Renal cortical epithelial cell (primary cell): ENCODE measurements around the gene KRTAP10-8. TPM values are rescaled to one million over a fixed set of nuclear protein-coding genes. Genes with fewer than 3 reads are reported as not detected.
A peak's percentile ranks its signal among the peaks of the same experiment; 100 is the strongest.
"Not testable (repeated sequence)": the region's sequence is repeated elsewhere in the genome, so short reads cannot be mapped to it uniquely, and the experiment has no call there.

Source experiments
- DNase-seq: peaks from one replicate; pipeline ENCODE4 v3.0.0-alpha.2; 2011; ENCODE audit warnings: low read depth
- total RNA-seq: library from RNA; depleted of rRNA; stranded (reverse); fragments of >200 nt; gene quantifications from 2 replicates; pipeline ENCODE4 v1.2.3, GENCODE V29; 2014

Gene KRTAP10-8
- total RNA-seq, 1 donor from 2014 or later = not detected

- DNase-seq = no peak
Observed at GRCh38 chr21:44618504-44618903, 6.6 kb downstream of the KRTAP10-8 start.

DNA sequence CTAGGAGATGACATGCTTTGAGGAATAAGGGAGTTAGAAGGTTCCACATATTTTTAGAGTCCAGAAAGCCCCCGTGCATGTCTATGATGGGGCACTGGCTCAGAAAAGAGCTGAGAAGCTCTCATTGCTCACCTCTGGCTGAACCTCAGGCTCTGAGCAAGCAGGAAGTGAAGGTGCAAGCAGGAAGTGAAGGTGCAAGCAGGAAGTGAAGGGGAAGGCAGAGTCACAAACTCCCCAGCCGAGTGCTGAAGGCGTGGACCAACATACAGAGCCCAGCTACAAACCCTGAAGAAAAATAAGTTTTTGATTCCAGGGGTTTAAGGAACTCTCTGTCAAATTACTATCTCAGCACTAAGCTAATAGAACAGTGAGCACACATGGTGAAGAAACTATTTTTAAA lies 7.0 kb downstream of the KRTAP10-8 start:
- no peak for DNase-seq

GRCh38 chr21:44619886-44620285 lies 8.0 kb downstream of the KRTAP10-8 start:
- DNase-seq = no peak

GRCh38 chr21:44623575-44623974 lies 11.7 kb downstream of the KRTAP10-8 start:
- peak; percentile 0 for DNase-seq

- no peak for DNase-seq
Observed at GRCh38 chr21:44625756-44626155, 13.9 kb downstream of the KRTAP10-8 start.

DNA sequence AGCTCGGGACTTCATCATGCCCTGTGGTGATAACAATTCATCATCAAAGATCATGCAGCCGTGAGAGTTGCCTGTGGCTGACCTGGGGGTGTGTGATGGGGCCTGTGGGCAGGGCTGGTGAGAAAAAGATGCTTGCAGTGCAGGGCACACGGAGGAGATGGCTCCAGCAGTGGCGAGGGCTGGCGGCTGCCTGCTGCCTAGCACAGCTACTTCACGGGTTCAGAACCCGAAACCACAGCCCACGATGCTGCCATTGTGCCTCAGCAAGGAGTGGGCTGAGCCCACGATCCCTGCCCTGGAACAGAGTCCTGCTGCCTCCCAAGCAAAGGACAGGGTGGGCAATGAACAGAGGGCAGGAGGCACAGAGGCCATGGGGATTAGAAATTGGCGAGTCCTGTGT lies 14.4 kb downstream of the KRTAP10-8 start:
- no peak for DNase-seq

DNA sequence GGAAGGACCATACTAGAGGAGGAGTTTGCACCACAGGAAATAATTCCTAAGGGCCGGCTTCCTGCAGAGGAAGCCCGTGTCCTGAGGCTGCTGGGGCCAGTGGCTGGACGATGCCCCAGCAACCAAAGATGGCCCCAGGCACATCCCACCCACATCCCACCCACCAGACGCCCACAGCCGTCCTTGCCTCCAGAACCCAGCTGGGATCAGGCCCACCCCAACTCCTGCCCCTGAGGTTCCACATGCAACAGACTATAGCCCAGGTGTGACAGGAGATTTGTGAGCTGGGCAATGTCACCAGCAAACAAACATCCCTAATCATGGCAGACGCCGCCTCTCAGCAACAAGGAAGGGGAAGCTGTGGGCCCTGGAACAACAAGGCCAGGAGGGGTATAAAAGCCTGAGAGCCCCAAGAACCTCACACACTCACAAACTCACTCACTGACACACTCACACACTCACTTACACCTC lies 14.8 kb downstream of the KRTAP10-8 start, which contains the start of gene KRTAP10-9:
TSS of gene KRTAP10-9 (plus strand) at position 421 of the 471 bp plus-strand sequence. CDS start 79 bp downstream, outside the sequence.
- DNase-seq = no peak

- DNase-seq = not testable (repeated sequence)
Observed at GRCh38 chr21:44627181-44627822, 15.4 kb downstream of the KRTAP10-8 start.

- DNase-seq = not testable (repeated sequence)
Observed at GRCh38 chr21:44627831-44628233, 16.0 kb downstream of the KRTAP10-8 start.

DNA sequence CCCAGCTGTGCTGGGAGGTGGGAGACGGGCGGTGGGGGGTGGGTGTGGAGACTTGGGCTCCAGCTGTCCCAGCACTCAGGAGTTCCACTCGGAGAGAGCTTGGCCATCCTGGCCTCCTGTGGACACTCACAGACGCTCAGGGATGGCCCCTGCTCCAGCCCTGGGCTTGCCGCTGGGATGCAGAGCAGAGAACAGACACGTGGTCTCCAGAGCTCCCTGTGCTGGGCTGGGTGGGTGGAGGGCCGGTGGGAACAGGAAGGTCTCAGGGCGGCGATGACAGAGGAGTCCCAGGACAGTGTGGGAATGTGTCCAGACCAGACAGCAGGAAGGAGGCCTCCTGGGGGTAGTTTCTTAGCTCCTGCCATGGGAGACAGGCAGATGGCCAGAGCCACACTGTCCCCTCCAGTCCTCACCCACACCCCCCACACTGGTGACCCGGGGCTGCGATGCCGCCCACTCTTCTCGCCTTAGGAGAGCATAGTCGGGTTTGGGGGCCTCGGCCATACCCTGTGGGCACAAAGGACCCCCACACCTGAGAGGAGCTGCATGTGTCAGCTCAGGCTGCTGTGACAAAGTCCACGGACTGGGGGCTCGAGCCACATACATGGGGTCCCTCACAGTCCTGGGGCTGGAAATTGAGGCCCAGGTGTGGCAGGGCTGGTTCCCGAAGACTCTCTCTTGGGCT lies 17.0 kb downstream of the KRTAP10-8 start:
- DNase-seq = no peak

DNA sequence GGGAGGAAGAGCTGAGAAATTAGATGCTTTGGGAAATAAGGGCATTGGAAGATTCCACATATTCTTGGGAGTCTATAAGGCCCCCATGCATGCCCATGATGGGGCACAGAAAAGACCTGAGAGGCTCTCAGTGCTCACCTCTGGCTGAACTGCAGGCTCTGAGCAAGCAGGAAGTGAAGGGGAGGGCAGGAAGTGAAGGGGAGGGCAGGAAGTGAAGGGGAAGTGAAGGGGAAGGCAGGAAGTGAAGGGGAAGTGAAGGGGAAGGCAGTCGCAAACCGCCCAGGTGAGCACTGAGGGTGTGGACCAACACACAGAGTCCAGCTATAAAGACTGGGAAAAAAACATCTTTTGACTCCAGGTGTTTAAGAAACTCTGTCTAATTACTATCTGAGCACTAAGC lies 18.6 kb downstream of the KRTAP10-8 start:
- DNase-seq = no peak

DNA sequence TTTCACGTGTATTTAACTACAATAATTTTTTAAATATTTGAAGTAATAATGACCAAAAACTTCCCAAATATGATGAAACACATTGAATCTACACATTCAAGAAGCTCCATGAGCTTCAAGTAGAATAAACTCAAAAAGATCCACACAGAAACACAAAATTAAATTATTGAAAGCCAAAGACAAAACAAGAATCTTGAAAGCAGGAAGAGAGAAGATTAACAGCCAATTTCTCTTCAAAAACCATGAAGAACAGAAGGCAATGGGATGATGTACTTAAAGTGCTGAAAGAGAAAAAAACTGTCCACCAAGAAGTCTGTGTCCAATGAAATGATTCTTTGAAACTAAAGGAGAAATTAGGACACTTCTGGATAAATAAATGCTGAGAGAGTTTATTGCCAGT lies 20.2 kb downstream of the KRTAP10-8 start:
- DNase-seq = no peak

DNA sequence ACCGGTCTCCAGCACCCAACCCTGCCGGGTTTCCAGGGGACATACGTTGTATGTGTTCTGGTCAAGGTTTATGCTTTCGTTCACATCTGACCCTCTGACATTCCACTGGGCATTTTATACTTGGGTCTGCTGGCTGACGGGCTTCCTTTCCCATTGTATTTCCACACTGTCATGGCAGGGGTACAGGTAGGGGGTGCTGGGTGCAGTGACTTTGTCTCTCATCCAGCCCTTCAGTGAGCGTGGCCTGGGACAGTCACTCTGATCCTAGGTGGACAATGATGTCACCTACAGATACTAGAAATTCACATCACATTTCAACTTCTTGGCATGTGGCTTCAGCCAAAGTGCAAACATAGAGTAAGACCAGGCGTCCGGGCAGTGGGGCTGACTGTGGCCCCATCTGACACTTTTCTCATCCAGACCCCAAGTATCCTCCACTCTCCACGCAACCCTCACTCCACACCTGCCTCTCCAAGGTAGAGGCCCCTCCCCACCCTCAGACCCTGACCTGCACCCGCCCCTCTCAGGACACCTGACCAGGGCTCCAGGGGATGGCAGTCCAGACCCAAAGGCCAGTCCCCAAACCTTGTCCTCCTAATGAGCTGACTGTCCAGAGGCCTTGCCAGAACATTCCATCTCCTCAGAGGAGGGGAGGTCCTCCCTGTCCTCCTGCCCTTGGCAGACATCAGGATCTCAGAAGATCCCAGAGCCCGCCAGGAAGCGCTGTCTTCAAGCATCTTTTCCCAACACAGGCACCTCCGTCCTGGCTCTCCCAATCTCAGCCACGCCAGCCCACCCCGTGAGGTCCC lies 24.5 kb downstream of the KRTAP10-8 start:
- DNase-seq = no peak

DNA sequence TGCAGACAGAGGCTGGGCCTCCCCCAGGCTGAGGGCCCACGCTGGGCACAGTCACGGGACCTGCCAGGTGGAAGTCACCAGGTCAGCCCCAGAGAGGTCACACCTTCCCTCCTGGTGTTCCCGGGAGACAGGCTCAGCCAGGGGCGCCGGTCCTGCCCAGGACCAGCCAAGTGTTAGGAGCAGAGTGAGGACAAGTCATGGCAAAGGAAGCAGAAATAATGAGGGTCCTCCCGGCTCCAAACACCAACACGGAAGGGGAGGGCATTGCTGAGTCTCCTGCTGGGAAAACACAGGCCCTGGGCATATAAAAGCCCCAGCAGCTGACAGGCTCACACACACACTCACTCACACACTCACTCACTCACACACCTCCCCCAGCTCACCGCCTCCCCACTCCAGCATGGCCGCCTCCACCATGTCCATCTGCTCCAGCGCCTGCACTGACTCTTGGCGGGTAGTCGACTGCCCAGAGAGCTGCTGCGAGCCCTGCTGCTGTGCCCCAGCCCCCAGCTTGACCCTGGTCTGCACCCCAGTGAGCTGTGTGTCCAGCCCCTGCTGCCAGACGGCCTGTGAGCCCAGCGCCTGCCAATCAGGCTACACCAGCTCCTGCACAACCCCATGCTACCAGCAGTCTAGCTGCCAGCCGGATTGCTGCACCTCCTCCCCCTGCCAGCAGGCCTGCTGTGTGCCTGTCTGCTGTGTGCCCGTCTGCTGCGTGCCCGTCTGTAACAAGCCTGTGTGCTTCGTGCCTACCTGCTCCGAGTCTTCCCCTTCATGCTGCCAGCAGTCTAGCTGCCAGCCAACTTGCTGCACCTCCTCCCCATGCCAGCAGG lies 25.4 kb downstream of the KRTAP10-8 start, which contains the start of gene KRTAP10-10:
TSS of gene KRTAP10-10 (plus strand) at position 339 of the 833 bp plus-strand sequence. CDS start at position 401, 62 bp downstream.
- no peak for DNase-seq

DNA sequence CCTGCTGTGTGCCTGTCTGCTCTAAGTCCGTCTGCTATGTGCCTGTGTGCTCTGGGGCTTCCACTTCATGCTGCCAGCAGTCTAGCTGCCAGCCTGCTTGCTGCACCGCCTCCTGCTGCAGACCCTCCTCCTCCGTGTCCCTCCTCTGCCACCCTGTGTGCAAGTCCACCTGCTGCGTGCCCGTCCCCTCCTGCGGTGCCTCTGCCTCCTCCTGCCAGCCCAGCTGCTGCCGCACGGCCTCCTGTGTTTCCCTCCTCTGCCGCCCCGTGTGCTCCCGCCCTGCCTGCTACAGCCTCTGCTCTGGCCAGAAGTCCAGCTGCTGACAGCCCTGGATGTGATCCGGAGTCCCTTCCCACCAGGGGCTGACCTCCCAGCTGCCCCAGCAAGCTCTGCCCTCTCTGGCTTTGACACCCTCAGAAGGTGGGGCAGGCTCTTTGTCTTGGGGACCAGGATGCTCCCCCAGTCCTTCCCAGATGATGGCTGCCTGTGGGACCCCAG lies 26.0 kb downstream of the KRTAP10-8 start:
- DNase-seq = not testable (repeated sequence)

- DNase-seq = not testable (repeated sequence)
Observed at GRCh38 chr21:44638506-44639330, 26.8 kb downstream of the KRTAP10-8 start.

DNA sequence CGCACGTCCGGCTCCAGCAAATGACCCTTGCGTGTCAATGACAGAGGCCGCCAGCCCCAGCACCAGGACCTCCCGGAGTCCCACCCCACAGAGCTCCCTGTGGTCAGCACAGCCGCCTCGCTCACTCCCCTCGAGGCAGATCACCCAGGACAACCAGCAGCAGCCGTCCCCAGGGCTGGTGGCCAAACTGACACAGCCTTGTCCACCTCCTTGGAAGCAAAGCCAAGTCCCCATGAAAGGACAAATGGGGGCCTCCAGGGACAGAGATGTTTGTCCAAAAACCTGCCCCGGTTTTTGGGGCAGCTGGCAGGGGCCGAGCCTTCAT lies 27.4 kb downstream of the KRTAP10-8 start:
- no peak for DNase-seq

- DNase-seq = no peak
Observed at GRCh38 chr21:44640761-44641160, 28.9 kb downstream of the KRTAP10-8 start.

GRCh38 chr21:44643741-44644310 lies 31.9 kb downstream of the KRTAP10-8 start:
- no peak for DNase-seq

DNA sequence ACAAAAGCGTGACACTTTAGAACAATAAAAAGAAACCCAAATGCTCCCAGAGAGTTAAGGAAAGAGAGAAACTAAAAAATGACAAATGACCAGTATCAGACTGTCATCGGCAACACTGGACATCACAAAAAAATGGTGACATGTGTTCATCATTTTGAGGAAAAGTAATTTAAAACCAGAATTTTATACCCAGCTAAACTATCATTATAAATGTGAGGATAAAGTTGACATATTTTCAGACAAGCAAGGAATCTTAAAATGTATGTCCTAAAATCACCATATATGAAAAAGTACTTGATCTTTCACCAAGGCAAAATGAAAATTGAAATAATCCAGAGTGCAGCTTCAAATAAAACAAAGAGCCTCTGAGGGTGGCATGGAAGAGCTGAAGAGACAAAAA lies 33.0 kb downstream of the KRTAP10-8 start:
- DNase-seq = no peak
